Measurements from ENCODE around the gene PAFAH1B1.

- TF ChIP-seq CTCF (IDR thresholded peaks at IDR 0.05 in 4 of 5, conservative IDR thresholded peaks at IDR 0.05 in 1 of 5) = no peak
- TF ChIP-seq POLR2A (IDR thresholded peaks at IDR 0.05) = no peak
These were observed 19.8 kb downstream of the PAFAH1B1 start for GRCh38 chr17:2613089-2613808.
